Stimulated activated CD4-positive, alpha-beta T cell treated with anti-CD3 and anti-CD28 coated beads, Interleukin-1b, Interleukin-23, amount 100 ng/mL, for 48 hours (primary cell): ENCODE measurements around the gene GDI2.
"Not testable (repeated sequence)": the region's sequence is repeated elsewhere in the genome, so short reads cannot be mapped to it uniquely, and the experiment has no call there.

Experiments
- DNase-seq: peaks from one replicate; pipeline ENCODE4 v3.0.0-alpha.2; 2020

The GDI2 gene

GRCh38 chr10:5826511-5826910 is 13.3 kb upstream of the GDI2 start:
- DNase-seq, result not testable (repeated sequence)

- DNase-seq, result no peak
Measured at GRCh38 chr10:5818894-5819293, 5.7 kb upstream of the GDI2 start.

DNA sequence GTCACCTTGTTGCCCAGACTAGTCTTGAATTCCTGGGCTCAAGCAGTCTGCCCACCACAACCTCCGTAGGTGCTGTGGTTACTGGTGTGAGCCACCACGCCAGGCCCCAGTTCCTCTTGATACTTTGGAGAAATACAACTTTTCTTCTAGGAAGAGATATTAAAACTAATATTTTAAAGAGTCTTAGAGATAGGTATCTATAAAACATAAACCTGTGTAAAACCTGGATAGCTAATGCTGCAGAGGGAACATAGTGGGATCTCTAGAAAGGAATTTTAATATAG is 4.8 kb upstream of the GDI2 start:
- no peak for DNase-seq

GRCh38 chr10:5817322-5818047 is 4.3 kb upstream of the GDI2 start:
- DNase-seq, result no peak

DNA sequence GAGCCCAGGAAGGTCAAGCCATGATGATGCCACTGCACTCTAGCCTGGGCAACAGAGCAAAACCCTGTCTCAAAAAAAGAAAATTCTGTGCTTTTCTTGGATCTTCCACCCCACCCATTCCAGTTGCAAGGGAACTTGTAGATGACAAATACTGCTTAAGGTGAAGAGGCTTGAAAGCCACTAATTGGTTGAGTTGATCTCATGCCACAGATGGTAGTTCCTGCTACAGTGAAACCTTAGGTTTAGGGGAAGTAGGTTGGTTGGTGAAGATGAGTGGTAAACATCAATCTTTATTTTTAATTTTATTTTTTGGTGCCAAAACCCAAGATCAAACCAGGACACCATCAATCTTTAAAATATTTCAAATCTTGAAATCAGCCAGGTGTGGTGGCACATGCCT is 2.9 kb upstream of the GDI2 start:
- no peak for DNase-seq

DNA sequence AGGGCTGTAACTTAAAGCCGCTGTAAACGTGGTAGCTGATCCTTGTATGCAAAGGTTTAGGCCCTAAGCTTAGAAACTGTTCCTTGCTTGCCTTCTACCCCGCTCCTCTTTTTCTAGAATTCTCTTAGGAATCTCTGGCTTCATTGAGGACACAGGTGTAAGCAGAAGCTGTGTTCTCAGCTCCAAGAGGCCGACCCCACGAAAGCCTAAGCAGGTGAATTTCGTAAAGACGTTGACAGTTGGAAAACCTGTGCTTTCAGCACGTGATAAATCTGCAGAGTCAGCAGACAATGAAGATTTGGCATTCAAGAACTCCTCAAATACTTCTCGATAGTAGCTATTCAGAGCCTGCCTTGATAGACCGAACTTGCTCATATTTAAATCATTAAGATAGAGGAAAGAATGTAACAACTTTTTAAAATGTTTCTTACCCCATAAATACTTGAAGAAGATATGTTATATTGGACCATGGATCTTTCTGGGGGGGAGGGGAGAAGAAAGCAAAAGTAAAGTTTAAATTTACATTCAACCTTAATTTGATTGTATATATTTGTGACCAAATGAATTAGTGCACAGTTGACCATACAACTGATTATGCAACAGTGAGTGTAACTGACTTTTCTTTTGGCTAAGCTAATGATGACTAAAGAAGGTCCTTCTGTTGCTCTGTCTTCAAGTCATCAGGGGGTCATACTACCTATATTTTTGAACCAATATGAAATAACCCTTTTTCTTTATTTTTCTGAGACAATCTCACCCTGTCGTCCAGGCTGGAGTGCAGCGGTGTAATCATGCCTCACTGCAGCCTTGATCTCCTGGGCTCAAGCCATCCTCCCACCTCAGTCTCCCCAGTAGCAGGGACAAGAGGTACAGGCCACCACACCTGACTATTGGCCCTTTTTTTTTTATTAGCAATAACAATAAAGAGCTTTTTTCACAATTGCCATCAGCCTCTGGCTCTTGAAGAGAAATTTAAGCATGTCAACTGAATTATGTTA is 1.2 kb upstream of the GDI2 start:
- peak; percentile 18 for DNase-seq

GRCh38 chr10:5813091-5813340 is 218 bp downstream of the GDI2 start:
- no peak for DNase-seq

DNA sequence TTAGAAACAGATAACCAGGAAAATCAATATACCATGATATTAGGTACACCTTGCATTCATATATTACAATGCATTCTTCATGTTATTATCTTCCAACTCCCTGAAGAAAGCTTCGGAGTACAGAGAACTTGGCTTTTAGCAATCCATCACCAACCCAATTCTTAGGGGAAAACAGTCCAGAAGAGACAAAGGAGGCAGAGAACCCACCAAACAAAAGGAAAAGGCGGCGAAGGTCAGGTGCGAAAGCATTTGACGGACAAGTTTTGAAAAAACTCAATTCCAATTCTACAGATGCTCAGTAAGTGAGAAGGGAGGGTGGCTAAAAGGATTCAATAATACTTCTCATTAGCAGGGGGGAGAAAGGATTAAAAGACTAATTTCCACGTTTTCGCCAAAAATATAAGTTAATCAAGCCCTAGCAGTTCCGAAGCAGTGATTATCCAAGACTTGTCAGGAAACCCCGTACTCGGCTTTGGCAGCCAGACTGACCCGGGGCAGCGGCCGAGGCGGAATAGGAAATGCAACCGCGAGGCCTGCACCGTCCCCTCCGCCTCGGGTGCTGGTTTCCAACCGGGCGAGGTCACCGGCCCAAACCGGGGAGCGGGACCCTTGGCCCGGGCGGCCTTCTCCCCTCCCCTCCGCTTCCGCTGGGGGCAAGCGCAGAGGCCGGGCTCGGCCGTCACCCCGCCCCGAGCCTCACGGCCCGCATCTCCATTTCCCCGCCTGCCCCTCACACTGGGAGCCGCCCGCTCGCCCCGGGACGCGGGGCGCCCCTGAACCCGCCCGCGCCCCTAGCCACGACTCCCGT is 747 bp downstream of the GDI2 start:
- DNase-seq, result peak; percentile 18

- DNase-seq, result no peak
Measured at GRCh38 chr10:5811387-5811821, 1.8 kb downstream of the GDI2 start.

- DNase-seq, result no peak
Measured at GRCh38 chr10:5810225-5810624, 3.0 kb downstream of the GDI2 start.

DNA sequence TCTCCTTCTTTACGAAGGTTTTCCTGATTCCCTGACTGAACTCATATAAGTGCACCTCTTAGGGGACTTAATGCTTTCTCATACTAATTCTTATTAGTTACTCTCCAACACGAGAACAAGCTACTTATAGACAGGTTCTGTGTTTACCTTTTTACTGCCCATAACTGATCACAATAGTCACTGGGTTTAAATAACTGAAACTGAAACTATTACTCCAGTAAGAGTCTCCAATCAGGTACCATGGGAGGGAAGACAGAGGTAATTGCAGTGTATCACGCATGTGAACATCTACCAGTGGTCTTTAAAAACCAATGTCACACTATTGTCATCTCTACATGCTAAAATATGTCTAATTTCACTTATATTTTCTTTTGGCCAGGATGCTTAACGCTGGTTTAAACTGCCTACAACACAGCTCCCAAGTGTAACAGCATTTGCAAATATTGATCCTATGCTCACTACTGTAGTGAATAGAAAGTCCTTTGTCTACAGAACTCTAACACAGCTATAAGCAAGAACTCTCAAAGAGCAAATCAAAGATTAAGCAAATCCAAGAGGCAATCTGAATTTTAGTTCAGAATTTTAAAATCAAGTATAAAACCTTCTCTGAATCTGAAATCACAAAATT is 3.6 kb downstream of the GDI2 start:
- no peak for DNase-seq

- not testable (repeated sequence) for DNase-seq
Measured at GRCh38 chr10:5808783-5809392, 4.3 kb downstream of the GDI2 start.

GRCh38 chr10:5806745-5807144 is 6.5 kb downstream of the GDI2 start:
- DNase-seq, result no peak

DNA sequence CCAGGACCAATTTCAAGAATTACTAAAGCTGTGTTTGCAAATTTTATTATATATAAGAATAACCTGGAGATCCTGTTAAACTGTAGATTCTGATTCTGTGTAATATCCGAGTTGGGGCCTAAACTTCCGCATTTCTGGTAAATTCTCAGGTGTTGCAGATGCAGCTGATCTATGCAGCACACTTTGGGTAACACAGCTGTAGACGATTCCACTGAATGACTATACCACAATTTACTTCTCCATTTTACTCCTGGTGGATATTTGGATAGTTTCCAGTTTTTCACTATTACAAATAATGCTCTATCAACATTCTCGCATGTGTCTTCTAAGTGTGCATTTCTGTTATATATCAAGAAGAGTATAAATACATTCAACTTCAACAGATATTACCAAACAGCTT is 7.5 kb downstream of the GDI2 start:
- no peak for DNase-seq

DNA sequence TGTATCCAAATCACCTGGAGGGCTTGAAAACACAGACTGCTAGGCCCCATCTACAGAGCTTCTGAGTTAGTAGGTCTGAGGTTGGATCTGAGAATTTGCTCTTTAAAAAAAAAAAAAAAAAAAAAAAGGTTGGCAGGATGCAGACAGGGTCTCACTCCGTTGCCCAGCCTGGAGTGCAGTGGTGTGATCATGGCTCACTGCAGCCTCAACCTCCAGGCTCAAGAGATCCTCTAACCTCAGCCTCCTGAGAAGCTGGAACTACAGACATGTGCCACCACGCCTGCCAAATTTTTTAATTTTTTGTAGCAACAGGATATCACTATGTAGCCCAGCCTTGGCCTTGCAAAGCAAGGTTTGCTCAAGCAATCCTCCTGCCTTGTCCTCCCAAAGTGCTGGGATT is 8.0 kb downstream of the GDI2 start:
- DNase-seq, result no peak

DNA sequence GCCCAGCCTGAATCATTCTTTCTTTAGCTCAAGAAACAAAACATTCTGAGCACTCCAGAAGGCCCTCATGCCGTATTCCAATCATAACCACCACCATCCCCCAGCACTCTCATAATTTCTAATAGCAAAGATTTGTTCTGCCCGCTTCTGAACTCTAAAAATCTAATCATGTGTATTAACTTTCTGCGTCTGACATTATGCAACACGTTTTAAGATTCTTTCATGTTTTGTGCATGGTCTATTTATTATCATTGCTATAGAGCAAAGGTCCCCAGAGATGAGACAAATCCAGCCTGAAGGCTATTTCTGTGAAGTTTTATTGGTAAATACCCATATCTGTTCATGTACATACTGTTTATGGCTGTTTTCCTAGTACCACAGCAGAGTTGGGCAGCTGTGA is 8.8 kb downstream of the GDI2 start:
- DNase-seq, result no peak

DNA sequence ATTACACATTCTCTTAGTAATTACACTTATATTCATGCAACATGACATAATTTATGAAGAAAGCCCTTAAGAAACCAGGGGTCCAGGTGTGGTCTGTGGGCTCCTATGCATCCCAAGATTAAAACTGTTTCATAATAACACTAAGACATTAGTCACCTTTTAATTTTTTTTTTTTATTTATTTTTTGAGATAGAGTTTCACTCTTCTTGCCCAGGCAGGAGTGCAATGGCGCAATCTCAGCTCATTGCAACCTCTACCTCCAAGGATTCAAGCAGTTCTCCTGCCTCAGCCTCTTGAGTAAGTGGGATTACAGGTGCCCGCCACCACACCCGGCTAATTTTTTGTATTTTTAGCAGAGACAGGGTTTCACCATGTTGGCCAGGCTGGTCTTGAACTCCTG is 12.5 kb downstream of the GDI2 start:
- DNase-seq, result no peak

GRCh38 chr10:5794236-5794635 is 19.0 kb downstream of the GDI2 start:
- DNase-seq, result no peak

DNA sequence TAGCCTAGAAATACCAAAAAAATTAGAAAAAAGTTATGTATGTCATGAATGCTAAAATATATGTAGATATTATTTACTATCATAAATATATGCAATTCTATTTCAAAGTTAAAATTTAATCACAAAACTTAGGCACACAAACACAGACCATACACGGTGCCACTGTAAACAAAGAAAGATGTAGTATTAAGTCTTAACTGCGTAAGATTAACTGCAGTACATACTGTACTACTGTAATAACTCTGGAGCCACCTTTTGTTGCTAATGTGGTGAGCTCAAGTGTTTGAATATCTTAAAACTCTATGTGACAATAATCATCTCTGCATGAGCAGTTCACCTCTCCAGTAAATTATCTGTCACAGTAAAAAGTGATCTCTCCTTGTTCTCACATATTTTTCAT is 23.6 kb downstream of the GDI2 start:
- no peak for DNase-seq

DNA sequence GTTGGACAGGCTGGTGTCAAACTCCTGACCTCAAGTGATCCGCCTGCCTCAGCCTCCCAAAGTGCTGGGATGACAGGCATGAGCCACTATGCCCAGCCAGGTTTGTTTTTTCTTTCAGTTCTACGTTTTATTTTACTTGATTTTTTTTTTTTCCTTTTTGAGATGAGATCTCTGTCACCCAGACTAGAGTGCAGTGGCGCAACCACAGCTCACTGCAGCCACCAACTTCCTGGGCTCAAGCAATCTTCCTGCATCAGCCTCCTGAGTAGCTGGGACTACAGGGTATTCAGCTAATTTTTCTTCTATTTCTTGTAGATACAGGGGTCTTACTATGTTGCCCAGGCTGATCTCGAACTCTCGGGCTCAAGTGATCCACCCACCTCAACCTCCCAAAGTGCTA is 24.3 kb downstream of the GDI2 start:
- no peak for DNase-seq

- DNase-seq, result no peak
Measured at GRCh38 chr10:5783300-5783699, 29.9 kb downstream of the GDI2 start.

DNA sequence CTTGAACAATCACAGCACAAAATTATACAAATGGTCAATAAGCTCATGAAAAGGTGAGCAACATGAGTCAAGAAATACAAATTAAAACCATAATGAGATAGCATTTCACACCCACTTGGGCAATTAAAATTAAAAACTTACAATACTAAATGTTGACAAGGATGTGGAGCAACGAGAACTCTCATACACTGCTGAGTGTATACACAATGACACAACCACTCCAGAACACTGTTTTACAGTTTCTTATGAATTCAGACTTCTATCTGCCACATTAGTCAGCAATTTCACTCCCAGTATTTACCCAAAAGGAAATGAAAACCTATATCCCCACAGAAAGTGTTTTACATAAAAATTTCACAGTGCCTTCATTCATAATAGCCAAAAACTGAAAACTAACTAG is 31.1 kb downstream of the GDI2 start:
- DNase-seq, result no peak

GRCh38 chr10:5779730-5780129 is 33.5 kb downstream of the GDI2 start:
- no peak for DNase-seq
